ENCODE measurements around the gene IL18BP.

Gene IL18BP

DNA sequence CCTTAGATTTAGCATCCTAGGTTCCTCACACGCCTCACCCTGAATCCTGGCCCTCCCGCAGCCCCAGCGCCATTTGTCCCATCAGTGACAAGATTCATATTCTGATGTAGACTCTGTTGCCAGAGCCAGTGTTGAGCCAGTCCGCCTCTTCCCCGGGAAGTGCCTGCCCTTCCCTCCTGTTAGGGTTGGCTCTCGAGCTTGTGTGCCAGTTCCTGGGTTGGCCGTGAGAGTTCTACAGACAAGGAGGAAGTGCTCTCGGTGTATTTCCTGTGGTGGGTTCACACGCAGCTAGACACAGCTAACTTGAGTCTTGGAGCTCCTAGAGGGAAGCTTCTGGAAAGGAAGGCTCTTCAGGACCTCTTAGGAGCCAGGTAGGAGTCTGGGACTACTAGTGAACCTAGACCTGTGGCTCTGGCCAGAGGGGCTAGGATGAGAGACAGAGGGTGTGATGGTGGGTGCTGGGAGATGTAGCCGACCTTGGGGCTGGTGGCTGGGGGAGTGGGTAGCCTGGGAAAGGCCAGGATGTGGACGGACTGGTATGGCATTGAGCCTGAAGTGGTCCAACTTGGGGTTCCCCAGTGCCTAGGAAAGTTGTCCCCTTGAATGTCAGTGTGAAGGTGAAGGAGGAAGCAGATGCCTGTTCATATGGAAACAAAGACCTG, at the start of gene IL18BP:
IL18BP (plus strand) TSS at position 261 of the 662 bp plus-strand sequence. CDS start 1,076 bp downstream, outside the sequence.
- peak in 1 of 2 donors; percentile 10 for DNase-seq

DNA sequence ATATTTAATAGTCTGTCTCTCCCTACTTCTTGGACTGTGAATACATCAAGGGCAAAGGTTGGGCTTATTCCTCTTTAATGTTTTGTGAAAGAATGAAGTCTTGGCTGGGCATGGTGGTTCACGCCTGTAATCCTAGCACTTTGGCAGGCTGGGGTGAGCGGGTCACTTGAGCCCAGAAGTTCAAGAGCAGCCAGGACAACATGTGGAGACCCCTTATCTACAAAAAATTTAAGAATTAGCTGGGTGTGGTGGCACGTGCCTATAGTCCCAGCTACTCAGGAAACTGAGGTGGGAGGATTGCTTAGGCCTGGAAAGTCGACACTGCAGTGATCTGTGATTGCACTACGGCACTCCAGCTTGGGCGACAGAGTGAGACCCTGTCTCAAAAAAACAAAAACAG, 49.7 kb upstream of the IL18BP start:
- DNase-seq = no peak

DNA sequence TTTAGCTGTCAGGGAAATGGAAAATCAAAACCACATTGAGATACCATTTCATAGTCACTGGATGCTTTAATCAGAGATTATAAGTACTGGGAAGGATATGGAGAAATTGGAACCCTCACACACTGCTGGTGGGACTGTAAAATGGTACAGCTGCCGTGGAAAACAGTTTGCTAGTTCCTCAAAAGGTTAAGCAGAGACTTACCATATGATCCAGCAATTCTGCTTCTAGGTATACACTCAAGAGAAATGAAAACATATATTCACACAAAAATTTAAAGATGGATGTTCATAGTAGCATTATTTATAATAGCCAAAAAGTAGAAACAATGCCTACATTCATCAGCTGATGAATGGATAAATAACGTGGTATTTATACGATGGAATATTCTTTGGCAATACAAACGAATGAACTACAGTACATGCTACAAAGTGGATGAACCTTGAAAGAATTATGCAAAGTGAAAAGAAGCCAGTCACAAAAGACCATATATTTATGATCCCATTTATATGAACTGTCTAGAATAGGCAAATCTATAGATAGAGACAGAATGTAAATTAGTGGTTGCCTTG, 46.9 kb upstream of the IL18BP start:
- DNase-seq = no peak

DNA sequence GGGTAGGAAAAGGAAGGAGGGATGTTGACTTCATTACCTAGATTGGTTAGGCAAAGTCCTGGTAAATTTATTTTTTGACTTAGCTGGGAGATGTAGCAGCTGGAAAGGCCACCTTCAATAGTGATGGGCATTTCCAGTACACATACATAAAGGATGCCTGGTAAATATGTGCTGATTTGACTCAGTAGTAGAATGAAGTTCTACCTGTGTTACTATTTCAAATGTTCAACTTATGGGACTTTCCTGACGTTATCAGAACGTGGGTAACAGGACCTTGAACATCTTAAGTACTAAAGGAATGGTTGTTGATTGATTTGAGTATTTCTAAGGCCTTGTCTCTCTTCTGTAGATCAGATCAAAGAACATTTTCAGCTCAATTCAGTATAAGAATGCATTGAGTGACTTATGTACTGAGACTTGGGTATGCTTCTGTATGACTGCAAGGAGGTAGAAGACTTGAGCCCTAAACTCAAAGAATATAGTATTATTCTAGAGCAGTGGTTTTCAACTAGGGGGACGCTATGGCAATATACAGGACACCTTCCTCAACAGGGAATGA, 42.7 kb upstream of the IL18BP start:
- no peak for DNase-seq

DNA sequence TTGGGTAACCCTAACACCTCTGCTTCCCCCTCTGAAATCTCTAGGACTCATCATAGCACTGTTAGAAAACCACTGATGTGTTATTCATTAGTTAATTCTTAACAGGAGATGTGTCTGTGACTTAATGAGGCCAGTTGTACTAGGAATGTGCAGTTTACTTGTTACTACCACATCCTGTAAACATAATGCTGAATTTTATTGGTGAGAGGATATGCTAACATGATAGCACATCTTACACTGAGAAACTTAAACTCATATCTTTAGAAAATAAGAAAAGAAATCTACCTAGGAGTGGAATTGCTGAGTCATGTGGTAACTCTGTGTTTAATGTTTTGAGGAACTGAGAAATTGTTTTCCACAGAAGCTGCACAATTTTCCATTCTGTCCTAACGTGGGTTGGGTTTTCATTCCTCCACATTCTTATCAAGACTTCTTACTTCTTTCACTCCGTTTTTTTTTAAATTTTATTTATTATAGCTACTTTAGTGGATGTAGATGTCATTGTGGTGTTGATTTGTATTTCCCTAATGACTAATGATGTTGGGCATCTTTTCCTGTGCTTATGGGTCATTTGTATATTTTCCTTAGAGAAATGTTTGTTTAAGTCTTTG, 36.2 kb upstream of the IL18BP start:
- no peak for DNase-seq

DNA sequence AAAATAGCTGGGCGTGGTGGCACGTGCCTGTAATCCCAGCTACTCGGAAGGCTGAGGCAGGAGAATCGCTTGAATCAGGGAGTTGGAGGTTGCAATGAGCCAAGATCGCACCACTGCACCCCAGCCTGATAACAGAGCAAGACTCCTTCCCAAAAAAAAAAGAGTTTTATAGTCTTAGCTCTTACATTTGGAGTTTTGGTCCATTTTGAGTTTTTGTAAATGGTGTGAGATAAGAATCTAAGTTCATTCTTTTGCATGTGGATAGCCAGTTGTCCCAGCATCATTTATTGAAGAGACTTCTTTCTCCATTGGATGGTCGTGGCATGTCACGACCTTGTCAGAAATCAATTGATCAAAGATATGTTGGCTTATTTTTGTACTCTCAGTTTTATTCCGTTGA, 35.2 kb upstream of the IL18BP start:
- DNase-seq = no peak

DNA sequence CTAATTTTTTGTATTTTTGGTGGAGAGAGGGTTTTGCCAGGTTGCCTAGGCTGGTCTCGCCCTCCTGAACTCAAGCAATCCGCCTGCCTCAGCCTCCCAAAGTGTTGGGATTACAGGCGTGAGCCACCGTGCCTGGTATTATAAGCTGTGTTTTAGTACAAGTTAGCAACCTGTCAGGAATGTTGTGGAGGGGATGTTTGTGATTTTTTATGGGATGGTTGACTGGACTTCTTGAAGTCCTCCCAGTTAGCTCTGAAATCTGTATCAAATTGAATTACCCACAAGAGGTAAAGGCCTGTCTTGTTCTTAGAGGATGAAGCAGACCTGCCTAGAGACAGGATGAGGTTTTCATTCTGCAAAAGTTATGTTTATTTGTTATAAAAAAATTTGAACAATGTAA, 34.1 kb upstream of the IL18BP start:
- DNase-seq = no peak

DNA sequence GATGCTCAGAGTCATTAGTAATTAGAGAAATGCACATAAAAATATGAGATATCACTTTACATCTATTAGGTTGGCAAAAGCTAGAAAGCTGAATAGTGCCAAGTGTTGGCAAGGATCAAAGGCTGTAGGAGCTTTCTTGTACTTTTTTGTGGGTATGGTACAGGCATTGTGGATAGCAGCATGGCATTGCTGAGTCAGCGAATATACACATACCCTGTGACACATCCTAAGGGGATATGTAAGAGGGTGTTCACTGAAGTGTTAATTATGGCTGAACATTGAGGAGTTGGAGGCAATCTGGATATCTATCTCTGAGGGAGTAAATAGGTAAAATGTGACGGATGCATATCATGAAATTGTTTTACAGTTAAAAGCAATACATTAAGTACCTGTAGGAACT, 27.0 kb upstream of the IL18BP start:
- DNase-seq = no peak

DNA sequence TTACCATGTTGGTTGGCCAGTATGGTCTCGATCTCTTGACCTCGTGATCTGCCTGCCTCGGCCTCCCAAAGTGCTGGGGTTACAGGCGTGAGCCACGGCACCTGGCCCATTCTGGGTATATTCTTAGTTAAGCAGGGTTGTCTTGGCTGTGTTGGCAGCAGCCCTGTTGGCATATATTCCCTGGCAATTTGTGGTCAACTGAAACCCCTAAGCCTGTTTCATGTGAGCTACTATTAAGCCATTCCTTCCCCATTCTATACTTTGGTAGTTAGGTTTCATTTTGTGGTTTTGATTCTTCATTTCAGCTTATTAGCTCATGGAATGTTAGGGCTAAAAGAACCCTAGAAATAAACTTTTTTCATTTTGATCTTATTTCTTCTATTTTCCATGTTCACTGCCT, 22.2 kb upstream of the IL18BP start:
- no peak for DNase-seq

DNA sequence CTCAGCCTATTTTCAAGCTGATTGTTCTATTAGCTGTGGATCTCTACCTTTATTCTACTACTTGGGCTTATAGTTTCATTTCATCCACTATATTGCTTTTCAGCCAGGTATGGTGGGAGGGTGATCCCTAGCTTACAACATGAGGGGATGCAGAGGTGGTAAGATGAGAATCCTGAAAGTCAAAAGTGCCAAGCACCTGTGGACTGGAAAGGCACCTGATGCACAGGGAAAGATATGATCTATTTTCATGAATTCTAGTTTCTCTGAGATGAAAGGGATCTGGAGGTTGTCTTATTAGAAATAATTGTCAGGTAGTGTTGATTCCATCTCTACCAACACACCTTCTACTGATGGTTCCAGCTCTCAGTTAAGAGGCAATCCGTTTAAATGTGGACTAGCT, 21.6 kb upstream of the IL18BP start:
- no peak for DNase-seq

DNA sequence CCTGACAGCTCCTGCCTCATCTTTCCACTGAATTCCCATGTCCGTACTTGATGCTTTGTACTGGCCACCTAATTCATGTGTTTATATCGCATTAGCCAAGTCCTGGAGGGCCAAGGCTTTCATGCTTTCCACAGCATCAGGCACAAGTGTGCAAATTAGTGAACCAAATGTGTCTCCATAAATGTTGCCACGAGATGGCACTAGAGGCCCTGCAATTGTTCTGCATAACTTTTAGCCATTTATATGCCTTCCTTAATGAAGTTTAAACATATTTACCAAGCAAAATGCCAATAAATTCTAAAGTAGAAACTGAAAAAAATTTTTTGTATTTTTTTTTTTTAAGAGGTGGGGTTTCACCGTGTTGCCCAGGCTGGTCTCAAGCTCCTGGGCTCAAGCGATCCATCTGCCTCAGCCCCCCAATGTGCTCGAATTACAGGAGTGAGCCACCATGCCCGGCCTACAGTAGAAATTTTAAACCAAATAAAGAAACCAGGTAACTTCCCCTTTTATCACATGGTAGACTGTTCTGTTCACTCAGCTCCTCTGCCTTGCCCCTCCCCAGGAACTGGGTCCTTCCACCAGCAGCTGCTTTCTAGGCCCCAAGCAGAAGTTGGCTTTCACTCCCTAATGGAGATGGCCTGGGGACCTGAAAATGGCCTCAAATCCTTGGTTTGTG, 20.8 kb upstream of the IL18BP start:
- DNase-seq = peak; percentile 41 to 53

DNA sequence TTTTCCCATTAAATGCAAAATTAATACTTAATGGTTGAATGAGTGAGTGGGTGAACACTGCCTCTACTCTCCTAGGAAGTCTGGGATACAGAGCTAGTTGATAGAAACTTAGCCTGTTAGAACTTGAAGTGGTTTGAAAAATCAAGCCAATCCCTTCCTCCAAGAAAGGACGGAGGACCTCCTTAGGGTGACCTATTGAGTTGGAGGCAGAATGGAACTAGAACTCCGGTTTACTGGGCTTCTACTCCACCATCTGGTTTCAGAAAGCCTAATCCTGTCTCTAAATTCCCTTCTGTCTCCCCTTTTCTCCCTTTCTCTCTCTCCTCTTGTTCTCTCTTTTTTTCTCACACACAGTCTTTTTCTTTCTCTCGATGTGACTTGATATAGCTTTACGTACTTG, 19.6 kb upstream of the IL18BP start:
- DNase-seq = no peak

DNA sequence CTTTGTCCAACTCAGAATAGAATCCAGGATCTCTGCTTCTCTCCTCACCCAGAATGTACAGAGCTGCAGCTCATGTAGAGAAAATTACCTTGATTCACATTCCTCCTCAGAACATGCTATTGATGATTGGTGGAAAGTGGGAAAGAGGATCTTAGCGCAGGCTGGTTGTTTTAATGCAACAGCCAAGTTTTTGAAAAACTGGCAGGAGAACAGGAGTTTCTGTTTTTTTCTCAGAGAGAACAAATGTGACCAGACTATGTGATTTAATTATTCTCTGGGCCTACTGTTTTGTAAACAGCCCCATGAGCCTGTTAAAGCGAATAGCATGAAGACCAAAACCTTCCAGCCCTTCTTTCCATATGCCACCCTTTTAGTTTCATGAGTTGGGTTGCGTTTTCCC, 19.1 kb upstream of the IL18BP start:
- no peak for DNase-seq

DNA sequence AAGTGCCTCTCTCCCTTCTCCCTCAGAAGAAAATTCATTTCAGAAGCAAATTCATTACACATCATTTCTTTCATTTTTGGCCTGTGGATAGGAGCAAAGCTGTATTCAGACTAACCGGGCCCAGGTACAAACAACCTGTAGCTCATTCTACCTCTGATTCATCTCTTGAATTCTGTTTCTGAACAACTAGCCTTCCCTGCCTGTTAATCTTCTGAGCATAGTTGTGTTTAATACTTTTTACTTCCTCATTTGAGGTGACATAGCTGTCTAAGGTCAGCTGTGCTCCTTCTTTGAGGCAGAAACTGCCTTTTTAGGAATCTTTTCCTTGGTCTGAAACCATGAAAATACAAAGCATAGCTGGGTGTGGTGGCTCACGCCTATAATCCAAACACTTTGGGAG, 12.6 kb upstream of the IL18BP start:
- DNase-seq = no peak

DNA sequence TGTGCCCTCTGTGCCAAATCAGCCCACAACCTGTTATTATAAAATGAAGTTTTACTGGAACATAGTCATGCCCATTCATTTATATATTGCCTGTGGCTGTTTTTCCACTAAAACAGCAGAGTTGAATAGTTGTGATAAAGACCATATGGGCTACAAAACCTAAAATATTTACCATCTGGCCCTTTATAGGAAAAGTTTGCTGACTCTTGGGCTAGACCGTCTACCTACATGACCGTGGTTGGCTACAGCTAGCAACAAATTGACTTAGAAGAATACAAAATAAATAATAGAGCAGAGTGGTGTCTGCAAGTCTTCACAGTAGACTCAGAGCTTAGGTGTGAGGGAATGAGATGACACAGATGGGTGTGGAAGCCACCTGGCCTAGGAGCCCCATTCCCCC, 11.2 kb upstream of the IL18BP start:
- DNase-seq = no peak

DNA sequence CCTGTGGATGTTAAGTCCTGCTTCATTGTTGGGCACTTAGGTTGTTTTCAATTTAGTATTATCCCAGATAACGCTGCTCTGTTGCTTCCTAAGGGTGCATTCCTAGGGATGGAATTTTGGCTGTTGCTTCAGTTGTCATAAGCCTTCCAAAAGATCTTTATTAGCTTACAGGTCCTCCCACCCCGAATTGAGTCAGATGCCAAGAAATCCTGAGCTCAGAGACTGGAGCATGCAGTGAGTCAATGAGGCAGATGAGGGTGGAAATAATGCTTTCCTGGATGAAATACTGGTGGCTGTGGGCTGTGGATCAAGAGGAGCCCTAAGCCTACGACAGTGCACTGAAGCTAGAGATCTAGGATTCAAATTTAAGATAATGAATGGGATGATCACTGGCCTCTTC, 10.7 kb upstream of the IL18BP start:
- no peak for DNase-seq

DNA sequence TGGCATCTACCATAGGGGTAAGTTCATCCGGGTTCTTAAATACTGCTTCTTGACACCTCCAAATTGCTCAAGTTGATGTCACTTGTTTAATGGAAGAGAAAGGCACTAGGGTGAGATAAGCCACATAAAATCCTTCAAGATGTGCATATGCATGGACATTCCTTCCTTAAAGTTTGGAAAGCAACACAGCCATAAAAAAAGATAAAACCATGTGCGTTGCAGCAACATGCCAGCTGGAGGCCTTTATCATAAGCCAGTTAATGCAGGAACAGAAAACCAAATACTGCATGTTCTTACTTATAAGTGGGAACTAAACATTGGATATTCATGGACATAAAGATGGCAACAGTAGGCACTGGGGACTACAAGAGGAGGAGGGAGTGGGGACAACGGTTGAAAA, 8.0 kb upstream of the IL18BP start:
- DNase-seq = no peak

DNA sequence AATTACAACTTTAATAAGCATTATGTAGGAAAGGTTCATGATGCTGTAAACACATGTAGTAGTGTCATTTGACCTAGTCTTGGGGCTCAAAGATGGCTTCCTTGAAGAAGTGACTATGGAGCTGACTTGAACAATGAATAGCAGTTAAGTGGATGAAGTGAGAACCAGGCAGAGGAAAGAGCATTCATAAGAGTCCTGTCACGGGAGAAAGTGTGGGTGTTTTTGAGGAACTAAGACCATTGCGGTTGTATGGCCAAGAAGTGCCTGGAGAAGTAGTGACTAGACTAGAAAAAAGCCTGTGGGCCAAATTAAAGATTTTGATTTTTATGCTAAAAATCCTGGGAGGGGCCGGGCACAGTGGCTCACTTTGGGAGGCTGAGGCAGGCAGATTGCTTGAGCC, 7.2 kb upstream of the IL18BP start:
- DNase-seq = no peak

DNA sequence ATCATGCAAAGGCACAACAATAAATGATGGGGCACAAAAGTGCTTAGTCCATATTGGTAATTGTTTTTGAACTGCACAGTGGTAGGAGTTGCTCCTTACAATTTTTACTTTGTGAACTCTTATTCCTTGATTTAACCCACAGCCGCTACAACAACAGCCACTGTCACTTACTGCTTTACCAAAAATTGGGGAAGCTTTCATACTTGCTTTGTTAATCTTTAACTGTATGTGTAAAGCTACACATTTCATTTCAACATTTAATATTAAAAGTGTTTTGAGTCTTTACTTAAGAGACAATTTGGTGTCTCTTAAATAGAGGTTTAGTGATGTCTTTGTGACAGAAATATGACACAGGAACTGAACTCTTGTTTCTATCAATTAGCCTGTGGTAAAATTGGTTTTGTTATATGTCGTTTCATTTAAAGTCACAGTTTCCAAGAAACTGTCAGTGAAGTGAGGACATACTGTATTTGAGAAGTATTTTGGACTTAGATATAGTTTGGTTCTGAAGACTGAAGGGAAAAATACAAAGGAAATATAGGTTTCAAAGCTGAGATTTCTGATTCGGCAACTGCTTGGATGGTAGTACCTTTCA, 6.5 kb upstream of the IL18BP start:
- no peak for DNase-seq

DNA sequence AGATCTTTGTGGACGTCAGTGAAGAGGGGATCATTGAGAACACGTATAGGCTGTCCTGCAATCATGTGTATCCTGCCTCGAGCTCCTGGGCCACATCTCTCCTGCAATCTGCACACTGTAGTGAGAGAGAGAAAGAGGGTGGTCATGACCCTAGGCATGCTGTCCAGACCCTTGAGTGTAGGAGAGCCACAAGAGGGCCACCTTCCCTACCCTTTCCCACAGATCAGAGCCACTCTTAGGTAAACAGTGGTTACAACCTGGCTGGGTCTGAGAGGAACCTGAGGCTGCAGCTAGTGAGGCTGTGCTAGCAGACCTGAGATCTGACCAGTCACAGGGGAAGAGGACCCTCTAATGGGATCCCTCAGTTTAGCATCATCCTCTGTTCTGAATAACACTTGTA, 3.9 kb upstream of the IL18BP start:
- no peak for DNase-seq

DNA sequence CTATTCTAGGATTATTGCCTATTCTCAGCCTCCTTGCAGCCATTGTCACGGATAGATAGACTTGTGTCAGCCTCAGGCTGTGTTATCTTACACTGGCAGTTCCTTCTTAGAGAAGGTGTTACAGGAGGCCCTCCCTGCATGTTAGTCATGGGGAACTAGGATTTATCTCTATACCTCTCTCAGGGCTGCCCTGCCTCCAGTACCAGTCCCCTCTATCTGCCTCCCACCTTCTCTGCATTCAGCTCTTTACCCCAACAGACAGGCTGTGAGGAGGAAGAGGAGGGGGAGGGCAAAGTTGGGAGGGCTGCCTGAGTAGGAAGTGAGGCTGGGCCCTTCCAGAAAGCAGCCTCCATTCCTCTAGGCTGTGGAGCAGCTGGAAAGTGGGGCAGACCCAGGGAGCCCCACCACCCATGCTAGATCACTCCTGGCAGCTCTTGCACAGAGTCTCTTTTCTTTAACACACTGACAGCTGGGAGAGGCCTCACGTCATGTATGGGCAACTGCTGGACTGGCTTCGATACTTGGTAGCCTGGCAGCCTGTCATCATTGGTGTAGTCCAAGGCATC, 2.9 kb upstream of the IL18BP start:
- DNase-seq = no peak

DNA sequence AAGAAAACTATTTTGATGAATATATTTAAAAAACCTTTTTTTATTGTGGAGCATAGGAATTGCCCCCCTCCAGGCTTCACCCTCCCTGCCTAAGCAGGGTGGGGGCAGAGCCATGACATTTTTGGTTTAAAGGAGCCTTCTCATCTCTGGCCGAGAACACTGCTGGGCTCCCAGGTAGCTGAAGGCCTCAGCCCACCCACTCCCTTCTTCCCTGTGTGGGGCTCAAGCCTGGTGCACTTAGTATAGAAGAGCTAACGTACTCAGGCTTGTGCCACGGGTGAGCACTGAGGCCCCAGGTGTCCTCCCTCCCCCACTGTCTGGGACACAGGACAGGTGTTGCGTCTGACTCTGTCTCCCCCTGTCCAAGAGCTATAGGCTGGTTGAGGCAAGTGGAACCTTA, 2.2 kb upstream of the IL18BP start:
- DNase-seq = no peak

DNA sequence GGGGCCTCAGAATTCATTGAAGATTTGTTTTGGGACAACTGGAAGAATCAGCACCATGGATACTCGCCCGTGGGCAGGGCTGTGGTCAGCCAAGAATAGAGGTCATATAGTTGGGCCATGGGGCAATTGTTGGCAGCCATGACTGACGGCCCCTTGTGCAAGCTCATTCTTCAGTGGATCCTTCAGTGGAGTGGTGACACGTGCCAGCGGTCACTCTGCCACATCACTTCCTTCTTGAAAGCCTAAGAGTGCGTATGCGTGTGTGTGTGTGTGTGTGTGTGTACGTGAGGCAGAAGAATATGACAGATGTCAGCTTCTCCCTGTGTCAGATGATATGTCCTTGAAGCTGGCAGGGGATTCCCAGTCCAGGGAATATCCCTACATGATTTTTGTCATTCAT, 1.8 kb upstream of the IL18BP start:
- no peak for DNase-seq

Measured in stimulated activated CD4-positive, alpha-beta T cell treated with anti-CD3 and anti-CD28 coated beads, Interleukin-2, amount 100 ng/mL, for 48 hours (primary cell).